SJCRH30 (cell line): ENCODE data around the gene CD9. TPM values are rescaled to one million over a fixed set of nuclear protein-coding genes. Genes with fewer than 3 reads are reported as not detected.

ENCODE experiments used
- DNase-seq, 2 experiments: peaks; one replicate each; pipeline ENCODE4 v3.0.0-alpha.2; 2015 to 2020
- H3K27ac ChIP-seq: fragments of 250-450 bp; sonication (Bioruptor Pico); 2 replicates; pipeline ENCODE4 v1.5.1; 2020; ENCODE audit warnings: mild to moderate bottlenecking, moderate library complexity
- H3K27me3 ChIP-seq: fragments of 250-450 bp; sonication (Bioruptor Pico); 2 replicates; pipeline ENCODE4 v1.5.1; 2020; ENCODE audit warnings: mild to moderate bottlenecking, moderate library complexity
- H3K36me3 ChIP-seq: fragments of 250-450 bp; sonication (Bioruptor Pico); 2 replicates; pipeline ENCODE4 v1.5.1; 2020; ENCODE audit warnings: mild to moderate bottlenecking, moderate library complexity
- H3K4me1 ChIP-seq: fragments of 250-450 bp; sonication (Bioruptor Pico); 2 replicates; pipeline ENCODE4 v1.5.1; 2020; ENCODE audit warnings: mild to moderate bottlenecking, moderate library complexity
- H3K4me3 ChIP-seq: fragments of 250-450 bp; sonication (Bioruptor Pico); 2 replicates; pipeline ENCODE4 v1.5.1; 2020; ENCODE audit warnings: mild to moderate bottlenecking, moderate library complexity
- H3K9me3 ChIP-seq: fragments of 250-450 bp; sonication (Bioruptor Pico); replicated peaks from 2 replicates; pipeline ENCODE4 v1.5.1; 2020; ENCODE audit warnings: mild to moderate bottlenecking, moderate library complexity
- total RNA-seq: library from RNA; depleted of rRNA; stranded (reverse); fragments of >200 nt; shearing (Covaris generic); gene quantifications from 2 replicates; pipeline ENCODE4 v1.2.3, GENCODE V29; 2014

CD9 gene
- total RNA-seq, 1 experiment from 2014 or later: 239 TPM

GRCh38 chr12:6257007-6257406 is 56.8 kb downstream of the CD9 start:
- no peaks in the 10 kb centered on the region for H3K27me3 ChIP-seq
- H3K4me1 ChIP-seq: peaks cover 35% of the 10 kb centered on the region
- peaks cover 7% of the 10 kb centered on the region; the same call in 1 of the 2 replicates for H3K9me3 ChIP-seq
- H3K36me3 ChIP-seq: no peaks in the 10 kb centered on the region
- H3K4me3 ChIP-seq: no peak overlapping the region
- no peak for DNase-seq
- H3K27ac ChIP-seq: no peak overlapping the region

GRCh38 chr12:6262211-6262610 is 62.0 kb downstream of the CD9 start:
- peaks cover 7% of the 10 kb centered on the region; the same call in 1 of the 2 replicates for H3K9me3 ChIP-seq
- H3K4me3 ChIP-seq: no peak overlapping the region
- no peak for DNase-seq
- H3K27ac ChIP-seq: peak overlapping the region; percentile 87
- H3K27me3 ChIP-seq: no peaks in the 10 kb centered on the region
- H3K4me1 ChIP-seq: peaks cover 37% of the 10 kb centered on the region
- H3K36me3 ChIP-seq: no peaks in the 10 kb centered on the region

- peak; percentile 86 to 95 for DNase-seq
- no peaks in the 10 kb centered on the region for H3K36me3 ChIP-seq
- peaks cover 7% of the 10 kb centered on the region; the same call in 1 of the 2 replicates for H3K9me3 ChIP-seq
- H3K27me3 ChIP-seq: no peaks in the 10 kb centered on the region
- peaks cover 37% of the 10 kb centered on the region for H3K4me1 ChIP-seq
- H3K4me3 ChIP-seq: no peak overlapping the region
- H3K27ac ChIP-seq: peak overlapping the region; percentile 87
These were observed 62.4 kb downstream of the CD9 start for GRCh38 chr12:6262623-6263022.

- H3K4me1 ChIP-seq: peaks cover 42% of the 10 kb centered on the region
- no peak overlapping the region for H3K4me3 ChIP-seq
- no peaks in the 10 kb centered on the region for H3K27me3 ChIP-seq
- DNase-seq: peak; percentile 72 to 89
- H3K9me3 ChIP-seq: no peaks in the 10 kb centered on the region
- H3K27ac ChIP-seq: peak overlapping the region; percentile 41
- H3K36me3 ChIP-seq: no peaks in the 10 kb centered on the region
These were observed 63.7 kb downstream of the CD9 start for GRCh38 chr12:6263931-6264330.

GRCh38 chr12:6264402-6265037 is 64.3 kb downstream of the CD9 start:
- Histone ChIP-seq H3K36me3 (no peaks in the 10 kb centered on the region), H3K4me1 (peaks cover 42% of the 10 kb centered on the region), H3K4me3 (no peak overlapping the region), H3K9me3 (no peaks in the 10 kb centered on the region), H3K27ac (peak overlapping the region; percentile 41), H3K27me3 (no peaks in the 10 kb centered on the region)
- no peak for DNase-seq

- Histone ChIP-seq H3K4me3 (no peak overlapping the region), H3K27ac (no peak overlapping the region), H3K36me3 (no peaks in the 10 kb centered on the region), H3K9me3 (no peaks in the 10 kb centered on the region), H3K4me1 (peaks cover 42% of the 10 kb centered on the region), H3K27me3 (no peaks in the 10 kb centered on the region)
- DNase-seq: no peak
These were observed 64.8 kb downstream of the CD9 start for GRCh38 chr12:6265038-6265405.

- no peaks in the 10 kb centered on the region for H3K9me3 ChIP-seq
- H3K36me3 ChIP-seq: no peaks in the 10 kb centered on the region
- H3K4me1 ChIP-seq: peaks cover 40% of the 10 kb centered on the region
- no peak overlapping the region for H3K4me3 ChIP-seq
- DNase-seq: peak in 1 of 2 experiments; percentile 37
- no peak overlapping the region for H3K27ac ChIP-seq
- no peaks in the 10 kb centered on the region for H3K27me3 ChIP-seq
These were observed 66.4 kb downstream of the CD9 start for GRCh38 chr12:6266541-6266966.

- H3K4me1 ChIP-seq: peaks cover 35% of the 10 kb centered on the region
- peak in 1 of 2 experiments; percentile 41 for DNase-seq
- H3K27ac ChIP-seq: no peak overlapping the region
- H3K36me3 ChIP-seq: no peaks in the 10 kb centered on the region
- no peak overlapping the region for H3K4me3 ChIP-seq
- H3K27me3 ChIP-seq: no peaks in the 10 kb centered on the region
- no peaks in the 10 kb centered on the region for H3K9me3 ChIP-seq
These were observed 66.9 kb downstream of the CD9 start for GRCh38 chr12:6266971-6267721.

- DNase-seq: no peak
- H3K27me3 ChIP-seq: no peaks in the 10 kb centered on the region
- no peak overlapping the region for H3K4me3 ChIP-seq
- H3K4me1 ChIP-seq: peaks cover 39% of the 10 kb centered on the region
- H3K9me3 ChIP-seq: no peaks in the 10 kb centered on the region
- H3K27ac ChIP-seq: no peak overlapping the region
- no peaks in the 10 kb centered on the region for H3K36me3 ChIP-seq
These were observed 68.4 kb downstream of the CD9 start for GRCh38 chr12:6268484-6269157.

- H3K4me1 ChIP-seq: peaks cover 39% of the 10 kb centered on the region
- H3K27ac ChIP-seq: no peak overlapping the region
These were observed 69.8 kb downstream of the CD9 start for GRCh38 chr12:6269986-6270385.

GRCh38 chr12:6271281-6271680 is 71.1 kb downstream of the CD9 start:
- no peak for DNase-seq
- no peak overlapping the region for H3K27ac ChIP-seq
- no peak overlapping the region for H3K4me3 ChIP-seq
- H3K4me1 ChIP-seq: peaks cover 39% of the 10 kb centered on the region
- no peaks in the 10 kb centered on the region for H3K9me3 ChIP-seq
- no peaks in the 10 kb centered on the region for H3K36me3 ChIP-seq
- H3K27me3 ChIP-seq: no peaks in the 10 kb centered on the region

More at GRCh38 chr12:6269986-6270385, 69.8 kb downstream of the CD9 start:
- DNase-seq: no peak
- Histone ChIP-seq H3K4me3 (no peak overlapping the region), H3K27me3 (no peaks in the 10 kb centered on the region), H3K36me3 (no peaks in the 10 kb centered on the region), H3K9me3 (no peaks in the 10 kb centered on the region)

- H3K27me3 ChIP-seq: no peaks in the 10 kb centered on the region
- H3K27ac ChIP-seq: peak overlapping the region; percentile 21; the same call in 1 of the 2 replicates
- peak; percentile 57 to 70 for DNase-seq
- H3K4me1 ChIP-seq: peaks cover 39% of the 10 kb centered on the region
- H3K9me3 ChIP-seq: no peaks in the 10 kb centered on the region
- H3K36me3 ChIP-seq: no peaks in the 10 kb centered on the region
- H3K4me3 ChIP-seq: no peak overlapping the region
These were observed 72.4 kb downstream of the CD9 start for GRCh38 chr12:6272300-6273204.

- H3K9me3 ChIP-seq: no peaks in the 10 kb centered on the region
- H3K4me3 ChIP-seq: no peak overlapping the region
- no peaks in the 10 kb centered on the region for H3K27me3 ChIP-seq
- H3K27ac ChIP-seq: peak overlapping the region; percentile 21; the same call in 1 of the 2 replicates
- DNase-seq: no peak
- H3K36me3 ChIP-seq: no peaks in the 10 kb centered on the region
- H3K4me1 ChIP-seq: peaks cover 45% of the 10 kb centered on the region
These were observed 73.0 kb downstream of the CD9 start for GRCh38 chr12:6273205-6273540.

- H3K27ac ChIP-seq: peak overlapping the region; percentile 21; the same call in 1 of the 2 replicates
- DNase-seq: peak in 1 of 2 experiments; percentile 59
These were observed 73.5 kb downstream of the CD9 start for GRCh38 chr12:6273541-6274230.

More at GRCh38 chr12:6273541-6274230, 73.5 kb downstream of the CD9 start:
- no peaks in the 10 kb centered on the region for H3K9me3 ChIP-seq
- H3K4me3 ChIP-seq: no peak overlapping the region
- peaks cover 41% of the 10 kb centered on the region for H3K4me1 ChIP-seq
- H3K36me3 ChIP-seq: no peaks in the 10 kb centered on the region
- H3K27me3 ChIP-seq: no peaks in the 10 kb centered on the region
